HepG2 (cell line): Measurements from ENCODE around the gene ARPC1B. TPM values are rescaled to one million over a fixed set of nuclear protein-coding genes. Genes with fewer than 3 reads are reported as not detected.

Experiments used
- ATF7 ChIP-seq, 2 experiments: fragments of 450-650 bp in 1 of 2; sonication (generic) in 1 of 2; formaldehyde crosslinking in 1 of 2; IDR thresholded peaks; 2 replicates each; pipeline versions ENCODE4 v1.4.0 to v1.6.1; 2016 to 2020; ENCODE audit warnings: antibody characterized with exemption in 1 of 2, mild to moderate bottlenecking in 1 of 2, missing genetic modification reagents in 1 of 2
- CREB1 ChIP-seq, 2 experiments: fragments of 450-650 bp in 1 of 2; IDR thresholded peaks; 2 replicates each; pipeline ENCODE4 v1.6.1; 2016 to 2017; ENCODE audit warnings: control low read depth in 1 of 2, mild to moderate bottlenecking in 1 of 2, missing compliant biosample characterization in 1 of 2, missing genetic modification characterization in 1 of 2
- HNF4G ChIP-seq, 2 experiments: sonication (generic) in 1 of 2; formaldehyde crosslinking in 1 of 2; IDR thresholded peaks; 2 replicates each; pipeline versions ENCODE4 v1.4.0 to v1.6.1; 2011 to 2020; ENCODE audit warnings: borderline replicate concordance in 2 of 2, low read depth in 2 of 2, mild to moderate bottlenecking in 2 of 2, low read length in 1 of 2, missing genetic modification reagents in 1 of 2, moderate library complexity in 1 of 2
- JDP2 ChIP-seq: sonication (generic); formaldehyde crosslinking; IDR thresholded peaks from 2 replicates; pipeline ENCODE4 v1.8.1; 2022; ENCODE audit warnings: missing genetic modification reagents, borderline replicate concordance
- KIAA2018 ChIP-seq: sonication (generic); formaldehyde crosslinking; IDR thresholded peaks from 2 replicates; pipeline ENCODE4 v1.5.0; 2020; ENCODE audit warnings: mild to moderate bottlenecking, missing genetic modification reagents, borderline replicate concordance
- NFKB2 ChIP-seq: sonication (generic); formaldehyde crosslinking; IDR thresholded peaks from 2 replicates; pipeline ENCODE4 v1.4.0; 2020; ENCODE audit warnings: missing genetic modification reagents, borderline replicate concordance
- RBFOX2 ChIP-seq: fragments of 200-400 bp; formaldehyde crosslinking; IDR thresholded peaks from 2 replicates; pipeline ENCODE4 v1.6.1; 2017; ENCODE audit warnings: low read depth, mild to moderate bottlenecking, low read length
- TCF7L2 ChIP-seq: IDR thresholded peaks from 2 replicates; pipeline ENCODE4 v1.6.1; 2011; ENCODE audit warnings: mild to moderate bottlenecking, low read depth, low read length, moderate library complexity
- TOE1 ChIP-seq: sonication (generic); formaldehyde crosslinking; IDR thresholded peaks from 2 replicates; pipeline ENCODE4 v1.4.0; 2020; ENCODE audit warnings: mild to moderate bottlenecking, missing genetic modification reagents
- ZNF296 ChIP-seq: sonication (generic); formaldehyde crosslinking; conservative IDR thresholded peaks from 2 replicates; pipeline ENCODE4 v1.5.0; 2020; ENCODE audit warnings: mild to moderate bottlenecking, missing genetic modification reagents
- ZNF431 ChIP-seq: sonication (generic); formaldehyde crosslinking; IDR thresholded peaks from 2 replicates; pipeline ENCODE4 v1.9.0; 2022; ENCODE audit warnings: missing genetic modification reagents, low read depth, mild to moderate bottlenecking, borderline replicate concordance
- ZNF766 ChIP-seq: sonication (generic); formaldehyde crosslinking; IDR thresholded peaks from 2 replicates; pipeline ENCODE4 v1.5.0; 2020; ENCODE audit warnings: missing genetic modification reagents, borderline replicate concordance
- polyA plus RNA-seq, 8 experiments: library from polyadenylated mRNA; depleted of rRNA in 3 of 8; stranded (reverse) in 7 of 8; unstranded in 1 of 8; fragments of >200 nt; fragmentation: Illumina TruSeq in 4 of 8; extraction: Trizol in 4 of 8; gene quantifications; 2 replicates each; pipeline versions ENCODE4 v1.2.1 to v1.2.3, GENCODE V29; 2011 to 2016; ENCODE audit warnings: low read depth in 4 of 8, missing spikeins in 1 of 8, mixed read lengths in 1 of 8; ENCODE audit not compliant: insufficient read depth in 1 of 8
- total RNA-seq, 5 experiments: library from RNA; depleted of rRNA; stranded (reverse); fragments of >200 nt; fragmentation: Illumina TruSeq; extraction: Trizol; gene quantifications; 2 replicates each; pipeline ENCODE4 v1.2.3, GENCODE V29; 2016; ENCODE audit warnings: low read depth in 1 of 5
- TF ChIP-seq, protein P1 (sequence below): sonication (generic); formaldehyde crosslinking; IDR thresholded peaks from 2 replicates; pipeline ENCODE4 v1.9.0; 2022; ENCODE audit warnings: low read depth, missing genetic modification reagents
- TF ChIP-seq, protein P2 (sequence below), 2 experiments: sonication (generic) in 1 of 2; formaldehyde crosslinking in 1 of 2; IDR thresholded peaks; 2 replicates each; pipeline versions ENCODE4 v1.5.1 to v1.6.1; 2011 to 2020; ENCODE audit warnings: borderline replicate concordance in 1 of 2, low read depth in 1 of 2, low read length in 1 of 2, mild to moderate bottlenecking in 1 of 2, missing genetic modification reagents in 1 of 2, moderate library complexity in 1 of 2

Gene ARPC1B
- total and polyA plus RNA-seq, 2 of the 13 experiments (the other 11 are each of a cell fraction or from before 2014, with no cell fraction given) = 72.9 to 89.1 TPM

DNA sequence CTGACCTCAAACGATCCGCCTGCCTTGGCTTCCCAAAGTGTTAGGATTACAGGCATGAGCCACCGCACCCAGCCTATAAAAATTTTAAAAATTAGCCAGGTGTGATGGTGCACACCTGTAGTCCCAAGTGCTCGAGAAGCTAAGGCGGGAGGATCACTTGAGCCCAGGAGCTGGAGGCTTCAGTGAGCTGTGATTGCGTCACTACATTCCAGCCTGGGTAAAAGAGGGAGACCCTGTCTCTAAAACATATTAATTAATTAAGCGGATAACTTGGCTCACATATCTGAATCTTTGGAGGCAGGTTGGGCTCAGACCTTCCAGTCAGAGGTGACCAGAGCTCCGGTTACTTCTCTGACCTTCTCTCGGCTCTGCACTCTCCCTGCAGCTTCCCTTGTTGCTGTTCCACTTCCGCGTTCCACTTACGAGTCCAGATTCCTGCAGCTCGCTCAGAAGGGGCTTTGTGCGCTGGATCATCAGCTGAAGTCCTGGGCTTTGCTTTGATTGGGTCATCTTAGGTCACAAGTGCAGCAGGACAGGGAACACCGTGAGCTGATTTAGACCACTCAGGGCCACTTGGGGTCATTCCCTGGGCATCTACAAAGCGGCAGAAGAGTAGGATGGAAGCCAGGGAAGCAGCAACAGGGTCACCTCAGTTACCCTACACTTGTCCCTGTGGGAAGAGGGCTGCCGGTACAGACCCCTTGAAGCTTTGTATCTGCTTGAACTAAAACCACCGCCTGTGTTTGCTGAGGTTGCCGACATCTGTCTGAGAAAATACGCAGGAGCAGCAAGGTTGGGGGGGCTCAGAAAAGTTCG, 2.0 kb upstream of the ARPC1B start (continued):
- TF ChIP-seq, protein P1, sequence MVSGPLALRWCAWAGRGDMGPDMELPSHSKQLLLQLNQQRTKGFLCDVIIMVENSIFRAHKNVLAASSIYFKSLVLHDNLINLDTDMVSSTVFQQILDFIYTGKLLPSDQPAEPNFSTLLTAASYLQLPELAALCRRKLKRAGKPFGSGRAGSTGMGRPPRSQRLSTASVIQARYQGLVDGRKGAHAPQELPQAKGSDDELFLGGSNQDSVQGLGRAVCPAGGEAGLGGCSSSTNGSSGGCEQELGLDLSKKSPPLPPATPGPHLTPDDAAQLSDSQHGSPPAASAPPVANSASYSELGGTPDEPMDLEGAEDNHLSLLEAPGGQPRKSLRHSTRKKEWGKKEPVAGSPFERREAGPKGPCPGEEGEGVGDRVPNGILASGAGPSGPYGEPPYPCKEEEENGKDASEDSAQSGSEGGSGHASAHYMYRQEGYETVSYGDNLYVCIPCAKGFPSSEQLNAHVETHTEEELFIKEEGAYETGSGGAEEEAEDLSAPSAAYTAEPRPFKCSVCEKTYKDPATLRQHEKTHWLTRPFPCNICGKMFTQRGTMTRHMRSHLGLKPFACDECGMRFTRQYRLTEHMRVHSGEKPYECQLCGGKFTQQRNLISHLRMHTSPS = peak; percentile 30; the same call in 1 of the 2 replicates
- no peak for TF ChIP-seq NFKB2 (CRISPR knock-in tag)
- TF ChIP-seq ZNF766 = no peak
- TF ChIP-seq CREB1 (IDR thresholded peaks at IDR 0.05) = 0 out of 2 replicates have a peak, but pooled peaks have one; percentile 14
- TF ChIP-seq CREB1 (CRISPR knock-in tag; IDR thresholded peaks at IDR 0.05) = peak; percentile 65; the same call in 1 of the 2 replicates
- TF ChIP-seq JDP2 (CRISPR knock-in tag) = no peak
- TF ChIP-seq, protein P2, sequence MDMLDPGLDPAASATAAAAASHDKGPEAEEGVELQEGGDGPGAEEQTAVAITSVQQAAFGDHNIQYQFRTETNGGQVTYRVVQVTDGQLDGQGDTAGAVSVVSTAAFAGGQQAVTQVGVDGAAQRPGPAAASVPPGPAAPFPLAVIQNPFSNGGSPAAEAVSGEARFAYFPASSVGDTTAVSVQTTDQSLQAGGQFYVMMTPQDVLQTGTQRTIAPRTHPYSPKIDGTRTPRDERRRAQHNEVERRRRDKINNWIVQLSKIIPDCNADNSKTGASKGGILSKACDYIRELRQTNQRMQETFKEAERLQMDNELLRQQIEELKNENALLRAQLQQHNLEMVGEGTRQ (IDR thresholded peaks at IDR 0.05; ENCODE audit: low read depth, low read length) = peak; percentile 74
- TF ChIP-seq, protein P2 (CRISPR knock-in tag; IDR thresholded peaks at IDR 0.05; ENCODE audit: borderline replicate concordance) = peak; percentile 66; the same call in 1 of the 2 replicates
- peak; percentile 61 for TF ChIP-seq HNF4G (IDR thresholded peaks at IDR 0.05; ENCODE audit: borderline replicate concordance, low read depth, low read length)
- TF ChIP-seq HNF4G (CRISPR knock-in tag; IDR thresholded peaks at IDR 0.05; ENCODE audit: borderline replicate concordance, low read depth) = peak; percentile 58; the same call in 1 of the 2 replicates
- TF ChIP-seq ZNF296 (CRISPR knock-in tag) = no peak
- no peak for TF ChIP-seq ZNF431 (CRISPR knock-in tag)
- no peak for TF ChIP-seq RBFOX2
- no peak for TF ChIP-seq TOE1 (CRISPR knock-in tag)
- peak; percentile 72 for TF ChIP-seq ATF7 (IDR thresholded peaks at IDR 0.05)
- TF ChIP-seq ATF7 (CRISPR knock-in tag; IDR thresholded peaks at IDR 0.05) = peak; percentile 43
- no peak for TF ChIP-seq TCF7L2
- TF ChIP-seq KIAA2018 (CRISPR knock-in tag) = no peak
